Measurements from ENCODE around the gene ANKMY1.

GRCh38 chr2:240526521-240526920 lies 31.3 kb downstream of the ANKMY1 start:
- TF ChIP-seq CTCF (conservative IDR thresholded peaks at IDR 0.05; ENCODE audit: low read length) (no peak), EZH2phosphoT487 (IDR thresholded peaks at IDR 0.05; ENCODE audit: borderline replicate concordance) (no peak)
